ENCODE results near the gene PLA2G4F.

Gene PLA2G4F

DNA sequence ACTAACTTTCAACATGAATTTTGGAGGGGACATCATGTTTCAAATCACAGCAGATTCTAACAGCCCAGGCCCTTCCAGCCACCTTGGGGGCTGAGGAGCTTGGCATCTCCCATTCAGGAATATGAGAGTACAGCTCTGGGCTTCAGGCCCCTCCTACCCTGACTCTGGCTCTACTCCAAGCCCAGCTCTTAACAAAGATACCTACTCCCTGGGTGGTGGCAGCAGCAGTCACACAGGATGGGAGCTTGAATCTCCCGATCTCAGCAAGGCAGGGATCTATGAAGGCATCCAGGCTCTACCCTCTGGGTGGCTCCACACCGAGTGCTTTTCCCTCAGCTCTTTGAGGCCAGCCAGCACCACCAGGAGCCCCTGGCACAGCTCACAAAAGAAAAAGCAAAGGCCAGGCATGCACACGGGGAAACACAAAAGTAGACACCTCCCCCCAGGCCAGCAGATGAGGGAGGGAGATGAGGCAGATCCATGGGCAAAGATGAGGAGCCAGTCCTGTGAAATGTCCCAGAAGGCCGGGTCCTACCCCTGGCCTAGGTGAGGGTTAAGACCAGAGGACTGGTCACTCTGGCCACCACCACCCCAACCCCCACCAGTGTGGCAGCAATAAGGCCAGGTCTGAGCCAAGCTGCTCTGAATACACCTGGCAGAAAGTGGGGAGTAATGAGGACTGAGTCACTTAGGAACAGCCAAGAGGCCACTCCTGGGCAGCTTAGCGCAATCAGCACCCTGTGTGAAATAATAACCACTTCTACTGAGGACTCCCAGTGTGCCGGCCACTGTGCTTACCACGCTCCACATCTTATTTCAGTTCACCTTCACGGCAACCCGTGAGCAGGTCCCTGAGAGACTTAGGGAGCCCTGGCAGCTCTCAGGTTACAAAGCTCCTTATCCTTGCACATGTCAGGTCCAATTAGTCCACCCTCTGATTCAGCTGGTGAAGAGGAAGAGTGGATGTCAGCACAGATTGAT lies 24.3 kb downstream of the PLA2G4F start:
- no peak for DNase-seq (ENCODE audit: low read depth in 2 of 2)

DNA sequence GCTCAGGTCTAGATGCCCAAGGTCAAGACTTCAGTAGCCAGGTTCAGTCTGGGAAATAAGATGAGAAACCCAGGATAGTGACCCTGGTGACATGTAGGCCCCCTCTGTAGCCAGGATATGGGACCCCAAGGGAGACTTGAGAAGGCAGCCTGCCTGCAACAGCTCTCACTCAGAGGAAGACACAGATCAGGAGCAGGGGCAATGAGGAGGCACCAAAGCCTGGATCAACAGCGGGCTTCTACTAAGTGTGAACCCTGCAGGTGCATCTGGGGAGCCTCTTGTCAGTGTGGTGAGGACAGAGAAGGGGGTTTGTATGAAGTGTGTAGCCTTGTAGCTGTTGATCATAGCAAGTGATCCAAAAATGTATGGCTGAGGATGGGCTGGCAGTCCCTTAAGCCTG lies 25.4 kb downstream of the PLA2G4F start:
- DNase-seq (ENCODE audit: low read depth in 2 of 2), result no peak

DNA sequence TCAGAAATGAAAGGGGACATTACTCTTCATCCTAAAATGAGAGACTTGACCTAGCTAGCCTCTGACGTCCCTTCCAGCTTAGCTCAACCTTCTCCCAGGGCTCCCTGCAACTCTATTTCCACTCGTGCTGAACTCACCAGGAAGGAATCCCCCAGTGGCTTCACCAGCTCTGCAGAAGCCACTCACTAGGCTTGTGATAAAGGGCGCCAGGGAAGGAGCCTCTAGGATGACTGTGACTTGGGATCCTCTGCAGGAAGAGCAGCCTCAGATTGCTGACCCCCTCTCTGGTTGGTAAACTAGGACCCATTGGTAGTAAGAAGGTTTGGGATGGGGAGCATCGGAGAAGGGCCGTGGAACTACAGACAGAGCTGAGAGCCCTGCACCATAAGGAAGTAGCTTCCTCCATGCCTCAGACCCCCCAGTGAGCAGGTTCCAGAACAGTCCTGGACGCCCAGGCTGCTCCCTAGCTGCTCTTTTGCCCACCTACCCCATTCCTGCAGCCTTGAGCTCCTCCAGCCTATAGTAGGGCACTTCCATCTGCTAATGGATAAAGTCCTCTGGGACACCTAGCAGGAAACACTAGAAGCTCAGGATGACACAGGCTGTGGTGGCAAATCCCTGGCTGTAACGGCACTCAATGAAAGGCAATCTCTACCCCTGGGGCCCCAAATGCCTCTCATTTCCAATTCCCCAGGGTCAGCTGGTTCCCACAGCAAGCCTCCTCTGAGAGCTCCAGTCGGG lies 26.0 kb downstream of the PLA2G4F start:
- DNase-seq (ENCODE audit: low read depth in 2 of 2), result no peak

DNA sequence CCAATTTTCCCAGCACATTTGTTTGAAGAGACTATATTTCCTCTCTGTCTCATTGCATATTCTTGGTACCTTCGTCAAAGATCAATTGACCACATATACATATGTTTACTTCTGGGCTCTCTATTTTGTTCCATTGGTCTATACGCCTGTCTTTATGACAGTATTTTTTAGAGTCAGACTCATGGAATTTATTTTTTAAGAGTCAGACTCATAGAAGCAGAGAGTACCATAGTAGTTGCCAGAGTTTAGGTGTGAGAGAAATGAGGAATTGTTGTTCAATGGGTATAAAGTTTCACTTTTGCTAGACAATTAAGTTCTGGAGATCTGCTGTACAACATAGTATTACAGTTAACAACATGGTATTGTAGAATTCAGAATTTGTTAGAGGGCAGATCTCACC lies 27.1 kb downstream of the PLA2G4F start:
- DNase-seq (ENCODE audit: low read depth in 2 of 2), result no peak

DNA sequence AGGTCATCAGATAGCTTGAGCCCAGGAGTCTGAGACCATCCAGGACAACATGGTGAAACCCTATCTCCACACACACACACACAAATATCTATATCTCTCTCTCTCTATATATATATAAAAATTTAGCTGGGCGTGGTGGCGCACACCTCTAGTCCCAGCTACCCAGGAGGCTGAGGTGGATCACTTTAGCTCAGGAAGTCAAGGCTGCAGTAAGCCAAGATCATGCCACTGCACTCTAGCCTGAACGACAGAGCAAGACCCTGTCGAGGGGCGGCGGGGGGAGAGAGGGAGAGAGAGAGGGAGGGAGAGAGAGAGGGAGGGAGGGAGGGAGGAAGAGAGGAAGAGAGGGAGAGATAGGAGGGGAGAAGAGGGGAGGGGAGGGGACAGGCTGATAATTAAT lies 28.0 kb downstream of the PLA2G4F start:
- DNase-seq (ENCODE audit: low read depth in 2 of 2), result no peak

DNA sequence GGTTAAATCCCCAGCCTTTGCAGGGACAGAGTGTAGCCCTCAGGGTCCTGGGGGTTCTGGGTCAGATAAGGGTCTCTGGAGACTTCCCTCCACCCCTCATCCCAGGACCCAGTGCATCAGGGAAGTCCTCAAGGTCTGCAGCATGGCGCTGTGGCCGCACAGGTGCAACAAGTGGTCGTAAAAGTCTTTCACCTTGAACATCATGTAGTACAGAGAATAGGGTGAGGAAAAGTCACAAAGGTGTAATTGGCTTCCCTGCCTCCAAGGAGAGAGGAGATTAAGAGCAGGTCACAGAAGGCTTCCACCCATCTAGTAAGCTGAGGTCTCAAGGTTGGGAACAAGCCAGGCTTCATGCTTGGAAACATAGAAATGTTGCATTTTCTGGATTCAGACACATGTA lies 32.9 kb downstream of the PLA2G4F start:
- DNase-seq (ENCODE audit: low read depth in 2 of 2), result no peak

DNA sequence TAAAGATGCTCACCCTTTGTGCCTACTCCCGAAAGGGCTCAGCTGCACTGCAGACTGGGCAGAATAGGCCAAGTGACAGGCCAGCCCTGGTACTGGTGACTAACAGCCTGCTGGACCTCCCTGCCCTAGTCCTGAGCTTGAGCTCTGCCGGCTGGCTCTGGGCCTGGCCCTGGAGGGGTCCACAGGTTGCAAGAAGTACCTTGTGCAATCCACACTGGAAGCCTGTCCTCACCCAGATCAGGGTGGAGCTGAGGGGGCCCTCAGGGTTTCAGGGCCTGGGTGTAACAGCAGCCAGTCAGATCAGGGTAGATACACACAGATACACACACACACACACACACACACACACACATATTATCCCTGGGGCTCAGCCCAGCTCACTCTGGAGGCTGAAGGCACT lies 34.8 kb downstream of the PLA2G4F start:
- no peak for DNase-seq (ENCODE audit: low read depth in 2 of 2)

DNA sequence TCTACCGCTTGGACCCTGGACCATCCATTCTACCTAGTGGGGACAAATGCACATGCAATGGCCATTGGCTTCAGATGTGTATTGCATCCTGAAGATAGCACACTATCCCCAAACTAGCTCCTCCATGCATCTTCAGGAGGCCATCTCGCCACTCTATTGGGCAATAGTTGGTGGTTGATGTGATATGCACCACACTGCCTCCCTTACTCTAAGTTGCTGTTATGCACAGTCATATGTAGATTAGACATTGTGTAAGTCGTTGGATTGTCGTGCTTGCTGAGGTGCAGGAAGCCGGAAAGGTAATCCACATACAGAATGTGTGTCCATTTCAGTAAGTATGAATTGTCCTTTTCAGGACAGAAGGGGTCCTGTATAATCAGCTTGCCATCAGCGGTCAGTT lies 35.4 kb downstream of the PLA2G4F start:
- no peak for DNase-seq (ENCODE audit: low read depth in 2 of 2)

DNA sequence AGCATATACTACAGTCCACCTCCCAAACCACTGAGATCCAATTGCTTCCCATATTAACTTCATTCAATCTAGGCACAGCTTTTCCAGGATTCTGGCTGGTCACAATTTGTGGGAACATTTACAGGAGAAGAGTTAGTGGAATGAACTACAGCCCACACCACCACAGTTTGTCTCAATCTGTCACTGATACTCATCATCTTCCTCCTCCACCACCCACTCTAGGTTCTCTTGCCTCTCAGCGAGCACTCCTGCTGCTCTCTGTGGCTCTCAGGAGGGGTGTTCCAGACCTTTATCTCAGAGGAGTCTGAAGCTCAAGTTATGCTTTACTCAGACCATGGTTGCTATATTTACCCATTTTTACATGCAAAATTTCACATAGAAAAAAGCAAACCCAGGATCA lies 36.2 kb downstream of the PLA2G4F start:
- no peak for DNase-seq (ENCODE audit: low read depth in 2 of 2)

DNA sequence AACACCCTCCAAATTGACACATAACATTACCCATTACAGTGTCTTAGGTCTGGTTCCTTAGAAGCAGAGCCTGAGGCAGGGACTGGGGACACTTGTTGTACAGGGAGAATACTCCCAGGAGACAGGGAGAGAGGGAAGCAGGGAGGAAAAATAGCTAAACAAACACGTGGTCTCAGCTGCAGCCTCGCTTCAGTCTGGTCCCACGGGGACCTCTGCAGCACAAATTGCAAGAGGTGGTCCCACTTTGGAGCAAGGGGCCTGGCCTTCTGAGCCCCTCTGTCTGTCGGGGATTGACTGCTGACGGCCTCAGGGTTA lies 37.0 kb downstream of the PLA2G4F start:
- DNase-seq (ENCODE audit: low read depth in 2 of 2), result no peak

DNA sequence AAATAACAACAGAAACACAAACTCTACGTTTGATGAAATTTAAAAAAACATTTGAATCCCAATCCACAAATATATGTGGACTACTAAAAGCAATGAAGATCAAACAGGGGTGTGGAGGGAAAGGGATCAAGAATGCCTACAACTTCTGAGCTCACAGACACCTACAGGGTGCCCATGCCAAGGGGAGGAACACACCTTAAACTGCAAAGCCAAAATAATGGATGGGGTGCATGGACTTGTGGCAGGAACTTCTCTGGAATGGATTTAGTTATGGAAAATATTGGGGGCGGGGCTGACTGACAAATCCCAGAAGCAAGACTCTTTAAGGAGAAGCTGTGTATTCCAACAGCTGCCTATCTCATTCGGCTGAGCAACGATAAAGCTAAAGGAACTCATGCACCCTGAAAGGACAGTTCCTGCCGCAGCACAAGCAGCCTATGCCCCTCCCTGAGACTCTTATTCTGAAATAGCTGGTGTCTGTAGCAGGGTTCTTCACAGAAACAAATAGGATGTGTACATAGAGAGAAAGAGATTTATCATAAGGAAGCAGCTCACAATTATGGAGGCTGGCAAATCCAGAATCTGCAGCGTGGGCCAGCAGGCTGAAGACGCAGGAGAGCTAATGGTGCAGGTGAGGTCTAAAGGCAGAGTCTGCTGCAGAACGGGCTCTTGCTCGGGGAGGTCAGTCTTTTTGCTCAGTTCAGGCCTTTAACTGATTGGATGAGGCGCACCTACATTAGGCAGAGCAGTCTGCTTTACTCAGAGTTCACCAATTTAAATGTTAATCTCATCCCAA lies 37.6 kb downstream of the PLA2G4F start:
- DNase-seq (ENCODE audit: low read depth in 2 of 2), result no peak

DNA sequence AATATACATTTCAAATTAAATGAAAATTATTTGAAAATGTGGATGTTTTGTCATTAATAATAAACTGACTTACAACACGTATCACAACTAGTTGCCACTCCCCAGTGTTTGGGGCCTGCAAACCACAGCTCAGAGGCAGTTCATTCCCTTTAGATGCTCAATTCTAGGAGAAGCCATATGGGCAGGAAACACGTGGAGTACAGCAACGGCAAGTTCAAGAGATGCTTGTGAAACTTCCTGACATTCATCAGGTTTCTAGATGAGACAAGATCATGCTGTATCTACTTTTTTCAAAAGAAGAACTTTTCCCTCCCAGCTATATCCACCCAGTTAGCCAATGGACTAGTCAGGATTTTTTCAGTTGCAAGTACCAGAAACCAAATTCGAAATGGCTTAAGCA lies 44.5 kb downstream of the PLA2G4F start:
- DNase-seq (ENCODE audit: low read depth in 2 of 2), result no peak

DNA sequence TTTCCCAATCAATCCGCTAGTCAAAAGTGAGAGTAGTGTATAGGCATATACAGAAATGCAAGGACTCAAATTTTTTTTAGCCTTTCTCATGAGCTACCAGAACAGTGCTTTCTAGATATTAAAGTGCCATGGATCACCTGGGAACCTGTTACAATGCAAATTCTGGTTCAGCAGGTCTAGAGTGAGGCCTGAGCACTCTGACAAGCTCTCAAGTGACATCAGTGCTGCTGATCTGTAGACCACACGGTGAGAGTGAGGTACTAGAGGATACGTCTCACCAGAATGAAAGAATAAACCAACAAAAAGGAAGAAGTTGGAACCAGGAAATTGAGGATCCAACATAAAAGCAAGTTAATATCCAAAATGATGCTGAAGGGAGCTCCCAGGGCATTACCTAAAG lies 46.1 kb downstream of the PLA2G4F start:
- no peak for DNase-seq (ENCODE audit: low read depth in 2 of 2)

DNA sequence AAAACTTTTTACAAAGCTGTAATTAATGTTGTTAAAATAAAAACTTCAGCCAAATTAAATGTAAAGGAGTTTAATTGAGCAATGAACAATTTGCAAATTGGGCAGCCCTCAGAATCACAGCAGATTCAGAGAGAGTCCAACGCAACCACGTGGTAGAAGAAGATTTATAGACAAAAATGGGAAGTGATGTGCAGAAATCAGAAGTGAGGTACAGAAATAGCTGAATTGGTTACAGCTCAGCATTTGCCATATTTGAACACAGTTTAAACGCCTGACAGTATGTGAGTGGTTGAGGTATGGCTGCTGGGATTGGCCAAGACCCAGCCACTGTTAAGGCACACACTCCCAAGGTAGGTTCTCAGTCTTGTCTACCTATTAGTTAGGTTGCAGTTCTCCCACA lies 47.6 kb downstream of the PLA2G4F start:
- DNase-seq (ENCODE audit: low read depth in 2 of 2), result no peak

DNA sequence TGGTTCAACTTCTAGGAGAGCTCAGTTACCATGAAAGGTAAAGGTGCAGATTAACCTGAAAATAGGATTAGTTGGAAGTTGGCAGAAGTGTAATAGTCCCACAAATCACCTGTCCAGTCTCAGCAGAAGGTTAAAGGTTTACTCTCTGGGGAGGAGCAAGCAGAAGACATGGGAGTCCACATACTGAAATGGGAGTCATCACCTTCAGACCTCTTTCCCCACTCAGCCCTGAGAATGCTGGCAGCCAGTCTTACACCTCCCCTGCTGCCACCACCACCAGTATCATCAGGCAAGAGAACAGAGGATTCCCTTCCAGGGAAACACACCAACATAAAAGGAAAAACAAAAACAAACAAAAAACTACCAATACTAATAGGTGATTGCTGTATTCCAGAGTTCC lies 48.2 kb downstream of the PLA2G4F start:
- DNase-seq (ENCODE audit: low read depth in 2 of 2), result no peak

DNA sequence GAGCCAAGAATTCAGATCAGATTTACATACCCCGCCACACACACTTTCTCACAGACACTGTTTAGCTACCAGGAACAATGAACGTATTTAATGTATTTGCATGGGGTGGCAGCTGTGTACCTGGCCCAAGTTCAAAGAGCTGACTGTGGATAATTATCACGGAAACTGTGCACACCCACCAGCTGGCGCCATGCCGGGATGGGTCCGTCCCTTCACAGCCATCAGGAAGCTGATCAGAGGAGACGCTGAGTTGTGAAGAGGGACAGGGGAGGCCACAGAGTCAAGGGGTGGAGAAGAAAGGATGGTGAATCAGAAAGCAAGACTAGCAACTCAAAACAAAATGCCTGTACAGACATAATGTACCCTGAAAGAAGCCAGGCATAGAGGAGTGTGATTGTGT lies 49.0 kb downstream of the PLA2G4F start:
- no peak for DNase-seq (ENCODE audit: low read depth in 2 of 2)

DNA sequence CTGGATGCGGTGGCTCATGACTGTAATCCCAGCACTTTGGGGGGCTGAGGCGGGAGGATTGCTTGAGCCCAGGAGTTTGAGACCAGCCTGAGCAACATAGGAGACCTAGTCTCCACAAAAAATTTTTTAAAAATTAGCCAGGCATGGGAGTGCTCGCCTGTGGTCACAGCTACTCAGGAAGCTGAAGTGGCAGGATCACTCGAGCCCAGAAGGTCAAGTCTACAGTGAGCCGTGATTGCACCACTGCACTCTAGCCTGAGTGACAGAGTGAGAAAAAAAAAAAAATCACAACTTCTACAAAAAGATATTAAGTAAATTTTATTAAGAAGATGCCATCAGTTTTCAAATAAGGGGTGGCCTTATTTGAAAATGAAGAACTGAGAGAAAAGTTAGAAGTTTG lies 50.1 kb downstream of the PLA2G4F start:
- no peak for DNase-seq (ENCODE audit: low read depth in 2 of 2)

DNA sequence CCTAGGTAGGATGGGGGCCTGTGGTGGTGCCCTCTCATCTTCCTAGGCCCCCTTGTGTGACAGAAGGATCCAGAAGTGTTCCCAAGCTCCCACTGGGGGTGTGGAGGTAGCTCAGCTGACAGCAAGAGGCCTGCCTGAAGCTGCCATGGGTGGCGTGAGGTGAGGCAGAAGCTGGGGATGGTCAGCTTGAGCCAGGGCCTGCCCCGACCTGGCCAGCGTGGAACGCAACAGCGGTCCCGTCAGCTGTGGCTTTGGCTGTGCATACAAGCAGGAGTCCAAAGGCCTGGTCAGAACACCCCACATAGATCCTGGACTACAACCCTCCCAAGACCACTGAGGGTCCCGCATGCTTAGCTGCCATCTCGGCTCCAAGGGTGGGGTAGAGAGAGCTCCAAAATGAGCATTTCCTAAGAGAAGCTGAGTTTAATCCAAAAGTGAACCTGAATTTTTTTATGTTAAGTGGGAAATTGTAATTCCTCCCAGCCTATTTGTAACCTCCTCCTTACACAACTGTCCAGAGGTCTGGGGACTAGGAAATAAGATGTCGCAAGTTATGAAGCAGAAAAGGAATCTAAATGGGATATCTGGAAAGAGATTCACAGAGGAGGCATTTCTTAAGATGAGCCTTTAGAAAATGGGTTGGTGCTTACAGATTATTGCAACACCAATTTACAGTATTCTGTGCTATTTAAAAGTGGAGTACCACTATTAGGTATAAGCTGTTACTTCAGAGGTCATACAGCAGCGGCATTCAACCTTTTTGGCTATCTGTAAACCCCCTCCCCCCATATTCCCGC lies 52.1 kb downstream of the PLA2G4F start:
- peak in 1 of 2 experiments; percentile 23 for DNase-seq (ENCODE audit: low read depth in 2 of 2)

DNA sequence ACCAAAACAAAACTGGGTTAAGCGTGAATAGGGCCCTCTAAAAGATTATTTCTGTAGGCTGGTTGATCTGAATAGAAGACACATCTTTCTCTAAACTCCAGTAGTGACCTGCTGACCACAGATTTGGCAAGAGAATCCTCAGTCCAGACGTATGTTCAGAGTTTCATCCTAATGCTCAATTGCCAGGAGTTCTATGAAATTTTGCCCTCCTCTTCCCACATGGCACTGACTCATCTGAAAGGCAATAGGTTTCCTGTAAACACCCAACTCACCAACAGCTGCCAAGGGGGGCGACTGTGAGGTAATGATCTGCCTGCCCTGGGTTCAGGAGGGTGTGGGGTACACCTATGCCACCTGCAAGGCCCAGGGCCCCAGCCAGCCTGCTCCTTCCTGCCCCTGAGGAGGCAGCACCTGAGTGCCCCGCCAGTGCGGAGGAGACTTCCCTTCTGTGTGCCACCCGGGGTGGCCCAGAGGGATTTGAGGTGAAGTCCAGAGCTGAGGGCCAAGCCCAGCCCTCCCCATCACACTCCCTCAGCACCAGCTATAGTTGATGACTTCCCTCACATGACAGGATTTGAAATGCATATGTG lies 53.7 kb downstream of the PLA2G4F start:
- DNase-seq (ENCODE audit: low read depth in 2 of 2), result no peak

DNA sequence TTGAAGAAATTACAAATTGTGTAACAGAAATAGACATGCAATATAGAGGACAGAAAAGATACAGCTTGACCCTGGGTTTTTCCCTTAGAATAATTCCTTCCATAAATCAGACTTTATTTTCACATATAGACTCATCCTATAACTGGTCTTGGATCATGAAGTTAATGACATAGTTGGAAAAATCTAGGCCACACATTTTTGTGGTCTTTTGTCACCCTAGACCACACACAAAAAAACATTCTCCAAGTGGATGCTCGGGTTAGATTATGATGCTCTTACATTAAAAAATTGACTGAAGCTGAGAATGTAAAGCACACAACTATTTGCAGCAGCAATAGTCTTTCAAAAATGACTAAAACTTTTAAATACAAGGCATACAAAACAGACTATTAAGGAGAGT lies 54.6 kb downstream of the PLA2G4F start:
- DNase-seq (ENCODE audit: low read depth in 2 of 2), result peak; percentile 46 to 51

Data from fibroblast of skin of left quadriceps (primary cell).